Liver (tissue), 9 donors: ENCODE results near the gene STXBP4. TPM values are rescaled to one million over a fixed set of nuclear protein-coding genes. Genes with fewer than 3 reads are reported as not detected.

Source experiments
- DNase-seq: peaks from one replicate; pipeline ENCODE4 v3.0.0-alpha.2; 2017; ENCODE audit warnings: low spot score
- H3K27ac ChIP-seq, 2 donors: one replicate each; pipeline ENCODE4 v1.7.0; 2013; ENCODE audit warnings: inconsistent platforms in 2 of 2, low read length in 2 of 2, control low read depth in 1 of 2, low read depth in 1 of 2, mild to moderate bottlenecking in 1 of 2
- H3K27me3 ChIP-seq, 4 donors: one replicate each; pipeline versions ENCODE4 v1.6.1 to v1.7.0; 2013; ENCODE audit warnings: low read length in 3 of 4, inconsistent platforms in 1 of 4, mild to moderate bottlenecking in 1 of 4, moderate library complexity in 1 of 4; ENCODE audit not compliant: control insufficient read depth in 4 of 4, insufficient read depth in 4 of 4
- H3K36me3 ChIP-seq, 4 donors: one replicate each; pipeline versions ENCODE4 v1.6.1 to v1.7.0; 2013; ENCODE audit warnings: low read length in 3 of 4, mild to moderate bottlenecking in 3 of 4, low read depth in 1 of 4, moderate library complexity in 1 of 4; ENCODE audit not compliant: control insufficient read depth in 4 of 4, insufficient read depth in 3 of 4
- H3K4me1 ChIP-seq, 4 donors: one replicate each; pipeline versions ENCODE4 v1.6.1 to v1.7.0; 2013; ENCODE audit warnings: low read length in 3 of 4, mild to moderate bottlenecking in 3 of 4, moderate library complexity in 1 of 4; ENCODE audit not compliant: control insufficient read depth in 4 of 4, insufficient read depth in 4 of 4
- H3K4me3 ChIP-seq, 3 donors: one replicate each; pipeline versions ENCODE4 v1.6.1 to v1.7.0; 2013; ENCODE audit warnings: low read length in 3 of 3, control low read depth in 1 of 3, low read depth in 1 of 3, mild to moderate bottlenecking in 1 of 3
- H3K9ac ChIP-seq, 2 donors: one replicate each; pipeline ENCODE4 v1.7.0; 2013; ENCODE audit warnings: low read length in 2 of 2, mild to moderate bottlenecking in 2 of 2, moderate library complexity in 2 of 2, control low read depth in 1 of 2, low read depth in 1 of 2
- H3K9me3 ChIP-seq, 4 donors: one replicate each; pipeline versions ENCODE4 v1.6.1 to v1.7.0; 2013; ENCODE audit warnings: low read length in 3 of 4; ENCODE audit not compliant: control insufficient read depth in 4 of 4
- EGR1 ChIP-seq, 2 donors: IDR thresholded peaks; 2 replicates each; pipeline ENCODE4 v1.6.1; 2016 to 2018; ENCODE audit warnings: antibody characterized with exemption in 2 of 2, low read depth in 2 of 2
- FOXA1 ChIP-seq: IDR thresholded peaks from 2 replicates; pipeline ENCODE4 v1.6.1; 2016; ENCODE audit warnings: antibody characterized with exemption
- FOXA2 ChIP-seq: IDR thresholded peaks from 2 replicates; pipeline ENCODE4 v1.6.1; 2016; ENCODE audit warnings: antibody characterized with exemption
- GABPA ChIP-seq, 2 donors: IDR thresholded peaks in 1 of 2; conservative IDR thresholded peaks in 1 of 2; 2 replicates each; pipeline ENCODE4 v1.6.1; 2016; ENCODE audit warnings: antibody characterized with exemption in 2 of 2, mild to moderate bottlenecking in 1 of 2, moderate library complexity in 1 of 2
- HNF4A ChIP-seq, 2 donors: conservative IDR thresholded peaks; 2 replicates each; pipeline ENCODE4 v1.6.1; 2016; ENCODE audit warnings: antibody characterized with exemption in 2 of 2, mild to moderate bottlenecking in 2 of 2
- JUND ChIP-seq, 2 donors: IDR thresholded peaks; 2 replicates each; pipeline ENCODE4 v1.6.1; 2016; ENCODE audit warnings: antibody characterized with exemption in 2 of 2
- NR2F2 ChIP-seq: IDR thresholded peaks from 2 replicates; pipeline ENCODE4 v1.6.1; 2016; ENCODE audit warnings: antibody characterized with exemption
- RAD21 ChIP-seq, 2 donors: IDR thresholded peaks; 2 replicates each; pipeline ENCODE4 v1.6.1; 2016; ENCODE audit warnings: antibody characterized with exemption in 2 of 2, mild to moderate bottlenecking in 2 of 2
- RXRA ChIP-seq, 2 donors: IDR thresholded peaks; 2 replicates each; pipeline ENCODE4 v1.6.1; 2017 to 2018; ENCODE audit warnings: antibody characterized with exemption in 2 of 2, mild to moderate bottlenecking in 1 of 2
- SP1 ChIP-seq: IDR thresholded peaks from 2 replicates; pipeline ENCODE4 v1.6.1; 2018; ENCODE audit warnings: antibody characterized with exemption, mild to moderate bottlenecking
- TAF1 ChIP-seq: conservative IDR thresholded peaks from 2 replicates; pipeline ENCODE4 v1.6.1; 2016; ENCODE audit warnings: antibody characterized with exemption, mild to moderate bottlenecking
- YY1 ChIP-seq: IDR thresholded peaks from 2 replicates; pipeline ENCODE4 v1.6.1; 2016; ENCODE audit warnings: antibody characterized with exemption, mild to moderate bottlenecking
- WGBS: extraction: QIAGEN DNeasy Blood & Tissue Kit; methylation state at CpG from one replicate; pipeline ENCODE4 v1.1.7; 2013; 5-methylcytosine and 5-hydroxymethylcytosine counted together
- polyA plus RNA-seq, 2 donors: library from polyadenylated mRNA; stranded (reverse) in 1 of 2; unstranded in 1 of 2; fragments of 200-250 nt in 1 of 2; fragments of >200 nt in 1 of 2; fragmentation: Nextera tagmentation in 1 of 2; extraction: Ambion mirVana in 1 of 2; gene quantifications; one replicate each; pipeline versions ENCODE4 v1.2.1 to v1.2.3, GENCODE V29; 2013 to 2015
- total RNA-seq, 2 donors: library from RNA; depleted of rRNA; stranded (reverse); fragments of >200 nt; gene quantifications; one replicate each; pipeline ENCODE4 v1.2.3, GENCODE V29; 2014
- TF ChIP-seq, protein P1 (sequence below): IDR thresholded peaks from 2 replicates; pipeline ENCODE4 v1.6.1; 2016; ENCODE audit warnings: antibody characterized with exemption
- TF ChIP-seq, protein P2 (sequence below): fragments of 150-350 bp; IDR thresholded peaks from 2 replicates; pipeline ENCODE4 v1.5.1; 2017; ENCODE audit warnings: improper control_type of control experiment, low read depth, low read length; ENCODE audit not compliant: missing input control
- TF ChIP-seq, protein P3 (sequence below): IDR thresholded peaks from 2 replicates; pipeline ENCODE4 v1.6.1; 2016; ENCODE audit warnings: antibody characterized with exemption
- TF ChIP-seq, protein P4 (sequence below): IDR thresholded peaks from 2 replicates; pipeline ENCODE4 v1.6.1; 2016; ENCODE audit warnings: antibody characterized with exemption
- TF ChIP-seq, protein P5 (sequence below): IDR thresholded peaks from 2 replicates; pipeline ENCODE4 v1.6.1; 2016; ENCODE audit warnings: antibody characterized with exemption, mild to moderate bottlenecking
- donor health status: healthy.
- donor health status: healthy.
- donor health status: healthy.
- donor health status: healthy.
- donor health status: healthy.

STXBP4 gene, protein sequence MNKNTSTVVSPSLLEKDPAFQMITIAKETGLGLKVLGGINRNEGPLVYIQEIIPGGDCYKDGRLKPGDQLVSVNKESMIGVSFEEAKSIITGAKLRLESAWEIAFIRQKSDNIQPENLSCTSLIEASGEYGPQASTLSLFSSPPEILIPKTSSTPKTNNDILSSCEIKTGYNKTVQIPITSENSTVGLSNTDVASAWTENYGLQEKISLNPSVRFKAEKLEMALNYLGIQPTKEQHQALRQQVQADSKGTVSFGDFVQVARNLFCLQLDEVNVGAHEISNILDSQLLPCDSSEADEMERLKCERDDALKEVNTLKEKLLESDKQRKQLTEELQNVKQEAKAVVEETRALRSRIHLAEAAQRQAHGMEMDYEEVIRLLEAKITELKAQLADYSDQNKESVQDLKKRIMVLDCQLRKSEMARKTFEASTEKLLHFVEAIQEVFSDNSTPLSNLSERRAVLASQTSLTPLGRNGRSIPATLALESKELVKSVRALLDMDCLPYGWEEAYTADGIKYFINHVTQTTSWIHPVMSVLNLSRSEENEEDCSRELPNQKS
- 10 to 100 TPM in 1 of 2 donors, 1 to 10 TPM in 1; 4.2 to 12.6 TPM for total RNA-seq
- polyA plus RNA-seq, result 1 to 10 TPM; 1.5 to 2.8 TPM

DNA sequence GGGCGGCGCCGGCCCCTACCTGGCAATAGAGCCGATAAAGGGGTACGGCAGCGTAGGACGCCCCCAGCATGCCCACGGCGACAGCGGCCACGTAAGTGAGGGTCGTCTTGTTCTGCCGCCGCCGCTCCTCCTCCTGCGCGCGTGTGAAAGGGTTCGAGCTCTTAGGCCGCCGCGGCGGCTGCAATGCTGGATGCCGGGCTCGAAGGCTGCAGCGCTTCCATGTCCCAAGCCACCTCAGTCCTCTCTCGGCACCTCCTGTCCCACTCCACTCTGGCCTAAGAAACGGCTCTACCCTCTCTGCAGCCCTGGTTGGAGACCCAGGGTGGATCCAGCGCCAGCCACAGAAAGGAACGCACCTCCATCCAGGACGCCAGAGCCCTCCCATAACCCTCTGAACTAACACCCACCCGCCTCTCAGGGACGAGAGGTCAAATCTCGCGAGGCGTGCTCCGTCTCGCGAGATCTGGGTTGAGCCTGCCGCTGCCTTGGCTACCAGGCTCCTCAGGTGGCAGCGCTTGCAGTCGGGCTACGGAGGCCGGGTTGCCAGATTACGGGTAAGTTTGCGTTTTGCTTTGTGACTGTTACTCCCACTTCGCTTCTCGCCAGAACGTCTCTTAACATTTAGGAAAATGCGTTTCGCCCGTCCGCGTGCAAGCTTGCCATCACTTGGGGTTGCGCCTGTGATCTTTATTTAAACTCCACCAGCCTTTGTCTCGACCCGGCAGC is at the start of gene STXBP4, which contains the start of gene COX11:
TSS of gene STXBP4 (plus strand) at position 504 of the 726 bp plus-strand sequence. CDS start 17,455 bp downstream, outside the sequence.
TSS of gene COX11 (minus strand) at position 393 of the 726 bp plus-strand sequence. CDS start at position 385, 8 bp downstream.
- under 1% methylated on average over 57 of the region's 57 CpGs for WGBS

More for the DNA sequence above, at the start of gene STXBP4, which contains the start of gene COX11:
- Histone ChIP-seq H3K9me3 (no peaks in the 10 kb centered on the region), H3K36me3 (peaks cover 1 to 9% (median 6%) of the 10 kb centered on the region in 4 donors), H3K4me1 (peaks cover 2 to 23% (median 16%) of the 10 kb centered on the region in 4 donors), H3K27ac (peak within 1 kb of the TSS; percentile 35 to 81), H3K9ac (peak within 1 kb of the TSS; percentile 86 to 92), H3K27me3 (no peaks in the 10 kb centered on the region), H3K4me3 (peak within 1 kb of the TSS; percentile 89 to 98 (median 94))
- TF ChIP-seq SP1 (peak; percentile 49), RAD21 (IDR thresholded peaks at IDR 0.05) (no peak), GABPA (IDR thresholded peaks at IDR 0.05 in 1 of 2, conservative IDR thresholded peaks at IDR 0.05 in 1 of 2) (no peak), HNF4A (conservative IDR thresholded peaks at IDR 0.05) (peak in 1 of 2 donors; percentile 17), YY1 (peak; percentile 80), FOXA2 (peak; percentile 14), EGR1 (IDR thresholded peaks at IDR 0.05; ENCODE audit: low read depth in 2 of 2) (peak in 1 of 2 donors; percentile 21), TAF1 (peak; percentile 35), RXRA (IDR thresholded peaks at IDR 0.05) (peak; percentile 47 to 66), FOXA1 (peak; percentile 61), NR2F2 (peak; percentile 59), JUND (IDR thresholded peaks at IDR 0.05) (peak in 1 of 2 donors; percentile 51)
- TF ChIP-seq, protein P1, sequence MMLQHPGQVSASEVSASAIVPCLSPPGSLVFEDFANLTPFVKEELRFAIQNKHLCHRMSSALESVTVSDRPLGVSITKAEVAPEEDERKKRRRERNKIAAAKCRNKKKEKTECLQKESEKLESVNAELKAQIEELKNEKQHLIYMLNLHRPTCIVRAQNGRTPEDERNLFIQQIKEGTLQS, result no peak
- TF ChIP-seq, protein P2, sequence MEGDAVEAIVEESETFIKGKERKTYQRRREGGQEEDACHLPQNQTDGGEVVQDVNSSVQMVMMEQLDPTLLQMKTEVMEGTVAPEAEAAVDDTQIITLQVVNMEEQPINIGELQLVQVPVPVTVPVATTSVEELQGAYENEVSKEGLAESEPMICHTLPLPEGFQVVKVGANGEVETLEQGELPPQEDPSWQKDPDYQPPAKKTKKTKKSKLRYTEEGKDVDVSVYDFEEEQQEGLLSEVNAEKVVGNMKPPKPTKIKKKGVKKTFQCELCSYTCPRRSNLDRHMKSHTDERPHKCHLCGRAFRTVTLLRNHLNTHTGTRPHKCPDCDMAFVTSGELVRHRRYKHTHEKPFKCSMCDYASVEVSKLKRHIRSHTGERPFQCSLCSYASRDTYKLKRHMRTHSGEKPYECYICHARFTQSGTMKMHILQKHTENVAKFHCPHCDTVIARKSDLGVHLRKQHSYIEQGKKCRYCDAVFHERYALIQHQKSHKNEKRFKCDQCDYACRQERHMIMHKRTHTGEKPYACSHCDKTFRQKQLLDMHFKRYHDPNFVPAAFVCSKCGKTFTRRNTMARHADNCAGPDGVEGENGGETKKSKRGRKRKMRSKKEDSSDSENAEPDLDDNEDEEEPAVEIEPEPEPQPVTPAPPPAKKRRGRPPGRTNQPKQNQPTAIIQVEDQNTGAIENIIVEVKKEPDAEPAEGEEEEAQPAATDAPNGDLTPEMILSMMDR, result no peak
- TF ChIP-seq, protein P3, sequence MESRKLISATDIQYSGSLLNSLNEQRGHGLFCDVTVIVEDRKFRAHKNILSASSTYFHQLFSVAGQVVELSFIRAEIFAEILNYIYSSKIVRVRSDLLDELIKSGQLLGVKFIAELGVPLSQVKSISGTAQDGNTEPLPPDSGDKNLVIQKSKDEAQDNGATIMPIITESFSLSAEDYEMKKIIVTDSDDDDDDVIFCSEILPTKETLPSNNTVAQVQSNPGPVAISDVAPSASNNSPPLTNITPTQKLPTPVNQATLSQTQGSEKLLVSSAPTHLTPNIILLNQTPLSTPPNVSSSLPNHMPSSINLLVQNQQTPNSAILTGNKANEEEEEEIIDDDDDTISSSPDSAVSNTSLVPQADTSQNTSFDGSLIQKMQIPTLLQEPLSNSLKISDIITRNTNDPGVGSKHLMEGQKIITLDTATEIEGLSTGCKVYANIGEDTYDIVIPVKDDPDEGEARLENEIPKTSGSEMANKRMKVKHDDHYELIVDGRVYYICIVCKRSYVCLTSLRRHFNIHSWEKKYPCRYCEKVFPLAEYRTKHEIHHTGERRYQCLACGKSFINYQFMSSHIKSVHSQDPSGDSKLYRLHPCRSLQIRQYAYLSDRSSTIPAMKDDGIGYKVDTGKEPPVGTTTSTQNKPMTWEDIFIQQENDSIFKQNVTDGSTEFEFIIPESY, result peak; percentile 100
- TF ChIP-seq, protein P4, sequence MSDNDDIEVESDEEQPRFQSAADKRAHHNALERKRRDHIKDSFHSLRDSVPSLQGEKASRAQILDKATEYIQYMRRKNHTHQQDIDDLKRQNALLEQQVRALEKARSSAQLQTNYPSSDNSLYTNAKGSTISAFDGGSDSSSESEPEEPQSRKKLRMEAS, result peak; percentile 43
- TF ChIP-seq, protein P5, sequence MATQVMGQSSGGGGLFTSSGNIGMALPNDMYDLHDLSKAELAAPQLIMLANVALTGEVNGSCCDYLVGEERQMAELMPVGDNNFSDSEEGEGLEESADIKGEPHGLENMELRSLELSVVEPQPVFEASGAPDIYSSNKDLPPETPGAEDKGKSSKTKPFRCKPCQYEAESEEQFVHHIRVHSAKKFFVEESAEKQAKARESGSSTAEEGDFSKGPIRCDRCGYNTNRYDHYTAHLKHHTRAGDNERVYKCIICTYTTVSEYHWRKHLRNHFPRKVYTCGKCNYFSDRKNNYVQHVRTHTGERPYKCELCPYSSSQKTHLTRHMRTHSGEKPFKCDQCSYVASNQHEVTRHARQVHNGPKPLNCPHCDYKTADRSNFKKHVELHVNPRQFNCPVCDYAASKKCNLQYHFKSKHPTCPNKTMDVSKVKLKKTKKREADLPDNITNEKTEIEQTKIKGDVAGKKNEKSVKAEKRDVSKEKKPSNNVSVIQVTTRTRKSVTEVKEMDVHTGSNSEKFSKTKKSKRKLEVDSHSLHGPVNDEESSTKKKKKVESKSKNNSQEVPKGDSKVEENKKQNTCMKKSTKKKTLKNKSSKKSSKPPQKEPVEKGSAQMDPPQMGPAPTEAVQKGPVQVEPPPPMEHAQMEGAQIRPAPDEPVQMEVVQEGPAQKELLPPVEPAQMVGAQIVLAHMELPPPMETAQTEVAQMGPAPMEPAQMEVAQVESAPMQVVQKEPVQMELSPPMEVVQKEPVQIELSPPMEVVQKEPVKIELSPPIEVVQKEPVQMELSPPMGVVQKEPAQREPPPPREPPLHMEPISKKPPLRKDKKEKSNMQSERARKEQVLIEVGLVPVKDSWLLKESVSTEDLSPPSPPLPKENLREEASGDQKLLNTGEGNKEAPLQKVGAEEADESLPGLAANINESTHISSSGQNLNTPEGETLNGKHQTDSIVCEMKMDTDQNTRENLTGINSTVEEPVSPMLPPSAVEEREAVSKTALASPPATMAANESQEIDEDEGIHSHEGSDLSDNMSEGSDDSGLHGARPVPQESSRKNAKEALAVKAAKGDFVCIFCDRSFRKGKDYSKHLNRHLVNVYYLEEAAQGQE, result peak; percentile 85
- DNase-seq, result peak; percentile 93
